GM21786 (cell line): ENCODE measurements around the gene MTHFSD.

Source experiments
- ATAC-seq: cut with Tn5 transposase; IDR thresholded peaks from one replicate; pipeline ENCODE4 v1.9.1; 2021; ENCODE audit not compliant: unreplicated experiment

The MTHFSD gene

DNA sequence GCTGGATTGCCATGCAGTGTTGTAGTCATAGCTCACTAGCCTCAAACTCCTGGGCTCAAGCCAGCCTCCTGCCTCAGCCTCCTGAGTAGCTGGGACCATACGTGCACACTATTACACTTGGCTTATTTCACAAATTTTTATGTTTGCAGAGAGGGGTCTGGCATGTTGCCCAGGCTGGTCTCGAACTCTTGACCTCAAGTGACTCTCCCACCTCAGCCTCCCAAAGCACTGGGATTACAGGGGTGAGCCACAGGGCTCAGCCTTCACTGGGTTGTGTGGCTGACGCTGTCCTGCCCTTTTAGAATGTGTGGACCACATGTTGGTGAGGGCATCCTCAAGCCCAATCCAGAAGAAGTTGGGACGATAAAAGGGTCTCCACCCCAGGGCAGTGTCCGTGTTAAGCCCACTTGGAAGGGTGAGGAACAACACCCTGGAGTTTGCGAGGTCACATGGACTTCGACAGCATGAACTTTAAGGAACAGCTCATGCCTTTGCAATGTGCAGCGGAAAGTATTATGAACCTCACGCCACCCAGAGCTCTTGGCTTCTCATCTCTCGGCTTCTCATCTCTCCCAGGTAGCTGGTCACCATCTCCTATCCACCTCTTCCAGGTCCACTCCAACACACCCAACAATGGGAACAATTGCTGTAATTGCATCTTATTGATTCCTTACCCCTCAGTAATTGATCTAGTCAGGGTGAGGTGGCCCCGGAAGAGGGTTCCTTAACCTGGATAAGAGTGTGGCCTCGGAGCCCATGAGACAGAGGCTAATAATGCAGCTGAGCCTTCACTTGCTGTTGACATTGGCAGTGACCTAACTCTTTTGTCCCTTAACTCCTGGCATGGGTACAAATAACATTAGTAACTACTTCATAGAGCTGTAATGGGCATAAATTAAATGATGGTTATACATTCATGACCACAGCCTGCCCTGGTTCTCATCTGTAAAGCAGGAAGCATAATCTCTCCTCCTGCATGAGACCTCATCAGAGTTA lies 30.0 kb upstream of the MTHFSD start:
- no peak for ATAC-seq

DNA sequence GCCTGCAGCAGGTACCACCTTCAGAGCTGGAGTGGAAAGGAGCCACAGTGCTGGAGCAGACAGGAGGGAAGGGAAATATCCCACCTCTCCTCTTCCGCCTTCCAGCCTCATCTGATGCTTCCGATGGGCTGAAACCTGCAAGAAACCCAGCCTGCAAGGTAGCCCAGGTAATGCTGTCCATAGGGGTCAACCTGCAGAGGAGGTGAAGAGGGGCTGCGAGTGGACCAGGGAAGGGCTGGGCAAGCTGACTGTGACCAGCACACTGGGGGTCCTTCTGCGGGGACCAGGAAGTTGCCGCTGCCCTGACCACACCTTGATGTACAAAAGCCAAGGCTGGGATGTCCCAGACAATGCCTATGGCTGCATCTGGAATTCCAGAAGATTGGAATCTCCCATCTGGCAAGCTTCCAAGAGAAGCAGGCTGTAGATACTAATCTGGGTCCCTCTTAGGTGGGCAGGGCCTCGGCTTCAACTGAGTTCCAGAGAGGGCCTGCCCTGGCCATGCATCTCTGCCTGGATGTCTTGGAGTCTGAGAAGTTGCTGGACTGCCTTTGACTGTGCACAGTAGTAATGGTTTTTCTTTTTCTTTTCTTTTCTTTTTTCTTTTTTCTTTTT lies 29.1 kb upstream of the MTHFSD start:
- no peak for ATAC-seq

DNA sequence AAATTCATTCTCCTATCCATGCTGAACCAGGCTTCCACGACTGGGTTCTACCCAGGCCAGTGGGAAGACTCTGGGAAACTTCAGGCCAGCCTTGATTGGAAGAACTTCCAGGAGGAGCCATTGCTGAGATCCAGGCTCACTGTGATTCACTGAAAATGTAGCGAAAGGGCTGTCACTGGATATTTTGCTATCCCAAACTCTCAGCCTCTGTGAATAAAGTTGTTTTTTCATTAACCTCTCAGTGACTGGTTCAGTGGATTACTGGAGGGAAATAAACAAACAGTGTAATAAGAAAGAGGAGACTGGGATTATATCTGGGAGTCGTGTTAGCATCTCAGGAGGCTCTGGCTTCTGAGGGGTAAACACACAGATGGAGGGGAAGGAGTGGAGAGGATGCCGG lies 26.4 kb upstream of the MTHFSD start:
- ATAC-seq: no peak

DNA sequence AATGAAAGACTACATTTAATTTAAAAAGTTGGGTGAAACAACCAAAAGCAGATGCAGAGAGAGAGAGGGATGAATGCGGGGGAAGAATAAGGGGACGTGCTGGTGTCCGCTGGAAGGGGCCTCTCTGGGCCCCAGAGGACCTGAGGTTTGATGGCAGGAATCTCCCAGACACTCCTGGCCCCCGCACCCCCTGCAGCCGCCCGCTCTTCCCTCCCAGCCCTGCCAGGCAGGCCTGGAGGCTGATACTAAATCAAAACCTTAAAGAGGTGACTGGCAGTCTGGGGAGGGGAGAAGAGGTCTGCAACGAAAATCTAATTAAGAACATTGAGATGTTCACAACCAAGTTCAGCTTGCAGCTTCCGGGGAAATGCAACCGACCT lies 25.7 kb upstream of the MTHFSD start:
- ATAC-seq: no peak

DNA sequence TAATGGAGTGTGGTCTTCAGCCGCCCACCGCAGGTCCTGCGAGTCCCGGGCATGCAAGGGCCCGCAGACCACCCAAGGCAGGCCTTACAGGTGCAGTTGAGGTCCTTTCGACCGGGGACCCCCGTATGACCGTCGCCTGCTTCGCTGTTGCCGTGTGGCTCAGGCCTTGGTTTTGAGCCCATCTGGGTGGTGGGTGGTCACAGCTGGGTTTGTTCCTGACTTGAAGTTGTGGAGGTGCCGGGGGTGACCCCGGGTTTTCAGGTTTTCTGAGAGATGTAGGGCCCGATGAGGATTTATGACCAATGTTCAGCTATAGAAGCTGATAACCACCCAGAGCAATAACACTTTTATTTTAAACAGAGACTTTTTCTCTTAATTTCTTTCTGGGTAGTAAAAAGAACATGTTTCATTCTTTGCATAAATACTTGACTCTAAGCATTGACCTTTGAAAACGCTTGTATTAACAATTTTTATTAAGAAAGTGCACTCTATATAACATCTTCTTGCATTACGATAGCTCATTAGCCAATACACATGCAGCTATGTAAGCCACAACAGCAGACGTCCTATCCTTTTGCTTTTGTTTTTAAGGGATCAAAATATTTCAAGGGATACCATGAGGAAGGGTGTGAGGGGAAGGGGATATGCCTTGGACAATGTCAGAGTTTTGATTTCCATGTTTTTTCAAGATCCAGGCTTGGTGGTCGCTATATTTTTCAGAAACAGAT lies 25.2 kb upstream of the MTHFSD start:
- no peak for ATAC-seq

DNA sequence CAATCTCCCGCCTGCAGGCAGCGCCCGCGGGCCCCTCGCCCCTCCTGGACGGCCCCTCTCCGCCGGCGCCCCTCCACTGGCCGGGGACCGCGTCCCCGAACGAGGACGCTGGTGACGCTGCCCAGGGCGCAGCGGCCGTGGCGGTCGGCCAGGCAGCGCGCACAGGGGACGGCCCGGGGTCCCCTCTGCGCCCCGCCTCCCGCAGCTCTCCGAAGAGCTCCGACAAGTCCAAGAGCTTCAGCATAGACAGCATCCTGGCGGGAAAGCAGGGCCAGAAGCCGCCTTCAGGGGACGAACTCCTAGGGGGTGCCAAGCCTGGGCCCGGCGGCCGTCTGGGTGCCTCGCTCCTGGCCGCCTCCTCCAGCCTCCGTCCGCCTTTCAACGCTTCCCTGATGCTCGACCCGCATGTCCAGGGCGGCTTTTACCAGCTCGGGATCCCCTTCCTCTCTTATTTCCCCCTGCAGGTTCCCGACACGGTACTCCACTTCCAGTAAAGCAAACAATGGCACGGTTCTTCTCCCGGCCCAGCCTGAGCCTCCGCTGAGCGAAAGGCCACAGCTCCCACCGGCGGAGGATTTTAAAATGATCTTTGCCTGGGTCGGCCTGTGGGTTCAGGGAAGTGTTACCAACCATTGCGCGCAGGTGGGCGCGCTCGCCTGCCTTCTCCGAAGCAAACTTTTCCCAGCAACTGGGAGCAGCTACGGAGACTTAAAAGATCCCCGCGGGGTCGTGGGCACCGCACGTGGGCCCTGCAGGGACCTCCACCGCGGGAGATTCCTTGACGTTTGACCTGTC lies 24.4 kb upstream of the MTHFSD start:
- no peak for ATAC-seq

DNA sequence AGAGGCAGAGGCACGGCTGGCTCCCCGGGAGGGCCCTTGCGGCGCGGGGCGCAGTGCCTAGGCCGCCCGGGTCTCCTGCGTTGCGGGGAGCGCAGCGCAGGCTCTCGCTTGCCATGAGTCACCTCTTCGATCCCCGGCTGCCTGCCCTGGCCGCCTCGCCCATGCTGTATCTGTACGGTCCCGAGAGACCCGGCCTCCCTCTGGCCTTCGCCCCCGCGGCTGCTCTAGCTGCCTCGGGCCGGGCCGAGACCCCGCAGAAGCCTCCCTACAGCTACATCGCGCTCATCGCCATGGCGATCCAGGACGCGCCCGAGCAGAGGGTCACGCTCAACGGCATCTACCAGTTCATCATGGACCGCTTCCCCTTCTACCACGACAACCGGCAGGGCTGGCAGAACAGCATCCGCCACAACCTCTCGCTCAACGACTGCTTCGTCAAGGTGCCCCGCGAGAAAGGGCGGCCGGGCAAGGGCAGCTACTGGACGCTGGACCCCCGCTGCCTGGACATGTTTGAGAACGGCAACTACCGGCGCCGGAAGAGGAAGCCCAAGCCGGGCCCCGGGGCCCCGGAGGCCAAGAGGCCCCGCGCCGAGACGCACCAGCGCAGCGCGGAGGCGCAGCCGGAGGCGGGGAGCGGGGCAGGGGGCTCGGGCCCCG lies 23.7 kb upstream of the MTHFSD start:
- no peak for ATAC-seq

DNA sequence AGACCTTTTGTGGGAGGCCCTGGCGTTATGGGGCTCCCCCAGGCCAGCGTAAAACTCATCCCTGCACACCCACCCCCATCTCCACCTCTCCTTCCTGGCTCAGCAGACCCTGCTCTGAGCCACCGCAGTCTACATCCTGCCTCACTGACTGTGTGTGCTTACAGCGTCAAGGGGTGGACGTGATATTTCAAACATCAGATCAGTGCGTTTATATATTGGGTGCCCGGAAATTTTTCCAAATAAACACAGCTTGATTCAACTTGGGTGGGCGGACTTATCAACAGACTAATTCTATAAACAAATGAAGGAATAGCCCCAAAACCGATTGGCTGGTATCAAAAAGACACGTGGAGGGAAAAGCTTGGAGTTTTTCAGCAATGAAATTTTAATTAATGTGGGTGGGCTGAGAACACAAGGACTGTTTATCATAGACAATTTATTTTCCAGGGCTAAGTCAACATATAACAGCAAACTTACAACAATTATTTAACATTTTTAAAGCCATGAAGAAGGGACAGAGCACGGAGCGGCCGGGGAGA lies 23.1 kb upstream of the MTHFSD start, which contains the start of gene FOXL1:
Gene FOXL1 (plus strand): TSS at position 489 of the 539 bp plus-strand sequence. CDS start 175 bp downstream, outside the sequence.
- no peak for ATAC-seq

DNA sequence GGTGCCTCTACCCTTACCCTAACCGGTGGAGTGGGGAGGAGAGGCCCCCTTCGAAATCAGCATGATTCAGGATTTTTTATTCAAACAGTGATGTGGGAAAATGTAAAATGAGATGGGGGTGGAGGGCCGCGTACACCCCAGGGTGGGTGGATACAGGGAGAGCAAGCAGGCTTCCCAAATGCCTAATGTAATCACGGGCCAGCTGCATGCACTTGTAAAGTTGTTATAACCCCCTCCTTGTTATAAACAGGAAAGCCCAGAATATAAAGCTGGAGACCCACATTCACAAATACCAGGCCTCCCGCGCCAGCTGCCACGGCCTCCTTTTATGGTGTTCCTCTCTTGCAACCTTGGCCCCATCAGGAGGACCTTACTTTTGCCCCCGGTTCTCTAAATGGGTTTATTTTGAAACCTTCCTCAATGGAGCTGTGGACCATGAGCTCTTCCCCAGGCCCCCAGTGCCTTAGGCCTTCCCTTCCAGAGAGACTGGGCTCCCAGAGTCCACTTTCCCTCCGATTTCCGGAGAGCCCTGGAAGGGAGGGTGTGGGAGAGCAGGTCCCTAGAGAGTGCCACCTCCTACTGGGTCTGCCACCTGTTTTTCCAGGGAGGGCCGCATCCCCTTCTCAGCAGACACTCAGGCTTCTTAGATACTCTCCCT lies 22.4 kb upstream of the MTHFSD start:
- ATAC-seq: no peak

DNA sequence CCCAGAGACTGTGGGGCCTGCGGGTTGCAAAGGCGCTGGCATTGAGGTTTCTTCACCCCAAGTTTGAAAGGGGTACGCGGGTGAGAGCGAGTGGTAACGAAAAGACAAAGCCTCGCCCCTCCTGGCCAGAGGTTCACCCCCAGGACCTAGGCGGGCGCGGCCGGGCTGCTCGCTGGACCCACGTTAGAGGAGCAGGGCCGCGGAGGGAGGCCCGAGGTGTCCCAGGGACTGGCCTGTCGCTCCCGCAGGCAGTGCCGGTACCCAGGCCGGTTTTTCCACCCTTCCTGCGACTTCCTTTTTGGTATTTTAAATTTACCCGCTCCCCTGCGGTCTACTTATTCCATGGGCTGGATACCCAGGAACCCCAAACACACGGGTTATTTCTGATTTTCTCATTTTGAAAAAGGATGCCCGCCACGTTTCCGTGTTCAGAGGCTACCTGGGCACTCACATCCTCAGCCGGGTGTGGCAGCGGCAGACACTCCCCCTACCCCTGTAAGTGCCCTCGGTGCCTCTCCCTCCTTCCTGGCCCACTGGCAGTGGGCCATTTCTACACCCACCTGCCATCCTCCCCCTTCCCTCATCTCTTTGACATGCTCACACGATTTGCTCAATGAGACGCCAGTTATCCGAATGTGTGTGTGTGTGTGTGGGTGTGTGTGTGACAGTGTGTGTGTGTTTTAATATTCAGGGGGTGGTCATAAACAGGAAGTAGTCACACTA lies 21.7 kb upstream of the MTHFSD start:
- no peak for ATAC-seq

DNA sequence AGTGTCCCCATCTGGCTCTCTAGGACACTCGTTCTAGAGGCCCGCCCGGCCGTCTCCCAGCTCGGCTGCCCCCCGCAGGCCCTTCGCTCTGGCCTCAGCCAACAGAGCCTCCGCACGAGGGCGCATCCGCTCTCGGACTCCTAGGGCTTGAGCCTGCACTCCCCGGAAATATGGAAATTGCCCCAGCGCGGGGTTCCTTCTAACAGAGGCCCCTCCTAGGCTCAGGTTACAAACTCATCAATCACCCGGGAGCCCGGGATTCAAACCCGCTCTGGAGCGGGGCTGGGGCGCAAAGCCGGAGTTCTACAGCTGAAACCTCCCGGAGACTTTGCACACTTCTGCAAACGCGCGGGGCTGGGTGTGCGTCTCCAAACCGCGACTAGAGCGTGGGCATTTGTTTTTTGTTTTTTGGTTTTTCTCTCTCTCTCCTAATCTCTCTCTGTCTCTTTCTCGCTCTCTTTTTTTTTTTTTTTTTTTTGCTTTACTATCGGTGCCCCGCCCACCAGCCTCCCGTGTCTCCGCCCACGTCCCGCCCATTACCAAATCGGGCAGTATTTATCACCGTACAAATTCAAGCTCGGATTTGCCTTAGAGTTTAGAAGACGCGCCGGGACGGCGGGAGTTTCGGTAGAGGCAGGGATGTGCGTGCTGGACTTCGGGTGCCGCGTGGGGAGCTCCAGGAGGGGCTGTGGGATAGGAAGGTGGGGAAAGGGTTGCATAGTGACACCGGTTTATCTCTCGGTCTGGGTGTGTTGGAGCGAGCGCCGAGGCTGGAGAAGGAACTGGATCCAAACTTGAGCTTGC lies 20.9 kb upstream of the MTHFSD start:
- no peak for ATAC-seq

DNA sequence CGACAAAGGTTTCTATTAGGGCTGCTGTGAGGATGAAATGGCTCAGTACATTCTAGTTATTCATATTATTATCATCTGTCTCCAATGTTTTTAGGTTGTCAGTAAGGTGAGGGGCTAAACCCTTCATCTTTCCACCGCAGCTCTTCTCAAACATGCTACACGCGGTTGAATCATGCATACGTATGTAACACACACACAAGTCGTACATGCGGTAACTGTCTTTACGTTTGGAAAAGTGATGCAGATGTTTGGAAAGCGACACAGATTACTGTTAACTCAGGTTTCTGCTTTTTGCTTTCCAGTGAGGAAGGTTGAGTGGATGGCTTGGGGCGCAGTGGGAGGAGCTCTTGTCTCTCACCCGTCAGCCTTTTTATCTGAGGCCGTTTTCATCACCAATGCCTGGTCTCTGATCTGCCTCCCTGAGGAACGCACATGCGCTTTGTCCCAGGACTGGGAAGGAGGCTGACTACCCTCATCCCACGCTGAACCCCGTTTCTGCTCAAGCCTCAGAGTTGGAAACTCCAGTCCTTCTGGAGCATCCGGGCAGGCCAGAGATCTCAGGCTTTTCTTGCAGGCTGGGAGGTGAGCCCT lies 20.2 kb upstream of the MTHFSD start:
- ATAC-seq: no peak

DNA sequence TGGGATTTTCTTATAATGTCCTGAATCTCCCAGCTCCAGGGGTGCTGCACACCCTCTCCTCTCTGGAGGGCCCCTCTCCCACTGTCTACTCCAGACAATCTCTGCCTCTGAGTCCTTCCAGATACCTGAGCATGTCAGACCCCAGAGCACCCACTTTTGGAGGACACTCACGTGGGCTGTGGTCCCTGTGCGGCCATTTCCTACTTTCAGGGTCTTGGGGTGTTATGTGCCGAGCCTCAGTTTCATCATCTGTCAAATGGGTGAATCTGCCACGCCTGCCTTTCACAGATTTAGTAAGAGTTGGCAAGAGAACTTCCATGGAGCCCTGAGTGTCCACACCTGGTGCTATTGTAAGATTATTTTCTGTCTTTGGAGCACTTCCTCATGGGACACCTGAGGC lies 19.6 kb upstream of the MTHFSD start:
- ATAC-seq: no peak

DNA sequence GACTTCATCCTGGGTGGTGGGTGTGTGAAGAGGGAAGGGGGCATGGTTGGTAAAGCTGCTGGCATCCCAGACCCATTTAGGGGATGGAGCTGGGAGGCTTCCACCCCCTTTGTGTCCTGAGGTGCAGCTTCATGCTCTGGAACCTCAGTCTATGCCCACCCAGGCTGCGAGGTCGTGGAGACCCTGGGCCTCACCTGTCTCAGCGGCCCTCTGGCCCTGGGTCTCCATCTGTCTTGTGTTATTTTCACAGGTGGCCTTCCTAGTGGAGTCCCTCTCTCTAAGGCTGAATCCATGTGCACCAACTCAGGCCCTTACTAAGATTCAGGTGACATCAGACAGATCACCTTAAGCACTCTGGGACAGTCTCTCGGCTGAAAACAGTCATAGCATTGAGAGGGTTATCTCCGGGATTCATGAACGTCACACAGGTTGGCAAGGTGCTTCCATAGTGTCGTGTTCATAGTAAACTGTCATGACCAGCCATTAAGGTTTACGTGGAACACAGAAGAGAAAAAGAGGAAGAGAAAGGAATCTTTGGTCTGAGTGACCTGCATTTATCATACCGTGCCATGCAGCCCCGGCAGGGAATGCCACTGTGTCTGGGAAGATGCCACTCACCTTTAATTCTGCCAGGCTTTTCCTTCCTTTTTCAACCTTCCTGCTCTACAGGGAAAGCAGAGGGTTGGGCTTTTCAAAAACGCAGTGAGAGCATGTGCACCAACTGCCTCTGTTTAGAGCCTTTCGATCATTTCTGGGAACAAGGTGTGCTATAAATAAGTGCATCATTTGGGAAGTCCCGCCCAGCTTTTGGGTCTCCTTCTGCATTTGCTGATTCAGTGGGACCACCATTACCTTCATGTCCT lies 18.8 kb upstream of the MTHFSD start:
- no peak for ATAC-seq

DNA sequence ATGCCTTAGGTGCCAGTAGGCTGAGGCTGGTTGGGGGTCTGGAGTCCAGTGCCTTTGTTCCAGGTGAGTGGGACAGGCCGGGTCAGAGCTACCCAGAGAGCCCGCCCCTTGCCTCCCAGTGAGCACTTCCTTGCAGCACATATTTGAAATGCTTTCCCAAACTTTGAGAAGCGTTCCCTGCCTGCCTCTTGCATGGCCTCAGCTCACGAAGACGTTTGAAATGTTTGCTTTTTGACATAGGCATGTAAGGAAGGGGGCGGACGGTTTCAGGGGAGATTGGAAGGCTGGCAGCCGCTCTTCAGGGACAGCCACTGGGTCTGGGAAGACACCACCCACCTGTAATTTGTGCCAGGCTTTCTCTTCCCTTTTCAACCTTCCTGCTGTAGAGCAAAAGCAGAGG lies 18.2 kb upstream of the MTHFSD start:
- ATAC-seq: no peak

DNA sequence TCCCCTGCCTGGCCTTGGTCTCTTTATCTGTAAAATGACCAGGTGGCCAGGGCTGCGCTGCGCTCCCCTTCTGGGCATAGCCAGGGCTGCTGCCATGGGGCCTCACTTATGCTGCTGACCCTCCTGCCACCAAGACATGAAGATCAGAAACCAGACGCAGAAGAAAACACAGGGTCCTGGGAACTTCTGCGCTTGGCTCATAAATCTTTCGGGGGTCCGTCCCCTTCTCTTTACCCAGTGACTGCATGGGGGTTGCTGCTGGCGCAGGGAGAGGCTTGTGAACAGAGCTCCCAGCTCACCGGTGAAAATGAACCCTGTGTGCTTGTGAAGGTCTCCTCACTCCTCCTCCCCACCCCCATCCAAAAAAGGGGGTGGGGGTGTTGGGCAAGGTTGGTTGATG lies 17.6 kb upstream of the MTHFSD start:
- no peak for ATAC-seq

DNA sequence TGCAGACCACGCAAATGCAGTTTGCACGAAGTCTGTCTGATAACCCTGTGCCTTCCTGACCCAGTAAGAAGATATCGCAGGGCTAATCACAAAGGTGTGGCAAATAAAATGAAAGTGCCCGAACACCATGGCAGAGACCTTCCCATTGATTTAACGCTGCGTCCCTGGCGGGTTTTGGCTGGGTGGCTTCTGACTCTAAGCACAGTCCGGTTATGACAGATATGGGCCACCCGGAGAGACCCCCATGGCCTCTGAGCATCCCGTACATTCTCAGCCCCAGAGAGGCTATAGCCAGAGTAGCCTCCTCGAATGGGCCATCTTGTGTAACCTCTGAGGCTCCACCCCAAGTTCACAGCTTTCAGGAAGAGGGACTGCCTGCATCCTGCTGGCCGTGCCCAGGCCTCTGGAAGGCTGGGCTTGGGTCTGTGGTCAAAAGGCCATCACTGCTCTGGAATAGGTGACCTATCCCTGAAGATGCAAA lies 17.0 kb upstream of the MTHFSD start:
- ATAC-seq: no peak
